Measurements from ENCODE around the gene EXOC6.

The EXOC6 gene

GRCh38 chr10:92957223-92958010 lies 109.1 kb downstream of the EXOC6 start:
- Mint-ChIP-seq H3K4me1 (no peaks in the 10 kb centered on the region), H3K27me3 (ENCODE audit: low read depth, poor library complexity) (no peaks in the 10 kb centered on the region), H3K36me3 (ENCODE audit: low read depth) (peaks cover 11% of the 10 kb centered on the region), H3K9me3 (no peaks in the 10 kb centered on the region), H3K4me3 (no peak overlapping the region), H3K27ac (no peak overlapping the region)
- no peak for TF ChIP-seq CTCF (IDR thresholded peaks at IDR 0.05)
- DNase-seq, result no peak

GRCh38 chr10:92961638-92962037 lies 113.3 kb downstream of the EXOC6 start:
- no peak for DNase-seq
- no peak for TF ChIP-seq CTCF (IDR thresholded peaks at IDR 0.05)
- H3K4me3 Mint-ChIP-seq, result no peak overlapping the region
- no peaks in the 10 kb centered on the region for H3K27me3 Mint-ChIP-seq (ENCODE audit: low read depth, poor library complexity)
- H3K27ac Mint-ChIP-seq, result no peak overlapping the region
- H3K4me1 Mint-ChIP-seq, result no peaks in the 10 kb centered on the region
- peaks cover 11% of the 10 kb centered on the region for H3K36me3 Mint-ChIP-seq (ENCODE audit: low read depth)
- H3K9me3 Mint-ChIP-seq, result no peaks in the 10 kb centered on the region

- TF ChIP-seq CTCF (IDR thresholded peaks at IDR 0.05), result peak; percentile 76
- Mint-ChIP-seq H3K4me3 (no peak overlapping the region), H3K36me3 (ENCODE audit: low read depth) (peaks cover 5% of the 10 kb centered on the region), H3K27ac (no peak overlapping the region), H3K4me1 (no peaks in the 10 kb centered on the region), H3K9me3 (no peaks in the 10 kb centered on the region), H3K27me3 (ENCODE audit: low read depth, poor library complexity) (no peaks in the 10 kb centered on the region)
- peak; percentile 11 for DNase-seq
Measured at GRCh38 chr10:92965314-92965713, 117.0 kb downstream of the EXOC6 start.

GRCh38 chr10:92967641-92968040 lies 119.3 kb downstream of the EXOC6 start:
- H3K9me3 Mint-ChIP-seq, result peaks cover 16% of the 10 kb centered on the region
- H3K27me3 Mint-ChIP-seq (ENCODE audit: low read depth, poor library complexity), result no peaks in the 10 kb centered on the region
- TF ChIP-seq CTCF (IDR thresholded peaks at IDR 0.05), result no peak
- H3K4me1 Mint-ChIP-seq, result no peaks in the 10 kb centered on the region
- no peak for DNase-seq
- no peak overlapping the region for H3K27ac Mint-ChIP-seq
- H3K4me3 Mint-ChIP-seq, result no peak overlapping the region
- peaks cover 24% of the 10 kb centered on the region for H3K36me3 Mint-ChIP-seq (ENCODE audit: low read depth)

- Mint-ChIP-seq H3K9me3 (peaks cover 31% of the 10 kb centered on the region), H3K4me1 (no peaks in the 10 kb centered on the region), H3K27me3 (ENCODE audit: low read depth, poor library complexity) (peaks cover 3% of the 10 kb centered on the region), H3K36me3 (ENCODE audit: low read depth) (peaks cover 39% of the 10 kb centered on the region), H3K4me3 (no peak overlapping the region), H3K27ac (no peak overlapping the region)
- TF ChIP-seq CTCF (IDR thresholded peaks at IDR 0.05), result no peak
- DNase-seq, result no peak
Measured at GRCh38 chr10:92969151-92969550, 120.8 kb downstream of the EXOC6 start.
